PFSK-1 (cell line): ENCODE measurements around the gene CUX1.

Experiments used
- POLR2AphosphoS5 ChIP-seq: IDR thresholded peaks from 2 replicates; pipeline ENCODE4 v1.6.1; 2012; ENCODE audit warnings: low read depth, mild to moderate bottlenecking, control low read depth, low read length, moderate library complexity
- REST ChIP-seq, 2 experiments: IDR thresholded peaks; 2 replicates each; pipeline versions ENCODE4 v1.6.1 to v1.8.0; 2011 to 2012; ENCODE audit warnings: low read depth in 2 of 2, low read length in 2 of 2, control low read depth in 1 of 2, inconsistent platforms in 1 of 2, mild to moderate bottlenecking in 1 of 2, moderate library complexity in 1 of 2; ENCODE audit not compliant: insufficient read depth in 1 of 2
- SIN3A ChIP-seq: IDR thresholded peaks from 2 replicates; pipeline ENCODE4 v1.6.1; 2012; ENCODE audit warnings: mild to moderate bottlenecking, low read length, moderate library complexity, borderline replicate concordance; ENCODE audit not compliant: insufficient read depth
- TAF1 ChIP-seq: IDR thresholded peaks from 2 replicates; pipeline ENCODE4 v1.6.1; 2012; ENCODE audit warnings: low read length, control low read depth, borderline replicate concordance; ENCODE audit not compliant: insufficient read depth

DNA sequence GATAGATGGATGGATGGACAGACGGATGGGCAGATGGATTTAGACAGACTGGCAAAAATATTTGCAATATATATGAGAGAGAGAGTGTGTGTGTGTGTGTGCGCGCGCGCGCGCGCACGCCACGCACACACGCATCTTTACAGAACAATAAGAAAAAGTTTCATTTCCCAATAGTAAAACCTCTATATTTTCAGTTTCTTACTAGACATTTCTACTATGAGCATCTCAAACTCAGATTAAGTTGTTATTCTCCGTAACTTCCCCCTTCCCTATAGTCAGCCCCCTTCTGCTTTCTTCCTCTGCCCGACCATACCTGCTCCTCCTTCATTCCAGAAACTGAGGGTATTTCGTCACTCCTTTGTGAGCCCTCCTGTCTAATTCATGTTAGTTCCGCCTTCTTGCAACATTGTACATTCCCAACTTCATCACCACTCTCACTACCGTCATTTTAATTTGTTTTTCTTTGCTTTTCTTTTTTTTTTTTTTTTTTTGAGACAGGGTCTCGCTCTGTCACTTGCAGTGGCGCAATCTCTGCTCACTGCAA lies 314.9 kb downstream of the CUX1 start:
- TF ChIP-seq SIN3A (no peak), REST (IDR thresholded peaks at IDR 0.05; ENCODE audit: insufficient read depth in 1 of 2, low read depth in 2 of 2, low read length in 2 of 2) (no peak), TAF1 (no peak), POLR2AphosphoS5 (no peak)
